Endothelial cell of umbilical vein (primary cell): Measurements from ENCODE around the gene ENTPD1. TPM values are rescaled to one million over a fixed set of nuclear protein-coding genes. Genes with fewer than 3 reads are reported as not detected.

Experiments
- BruUV-seq: library from RNA; stranded (reverse); fragments of 400-500 nt; replicated peaks from 2 replicates; lab custom pipeline; 2021; lab: Mats Ljungman, UMichigan
- CTCF ChIA-PET: fragments of 300-600, 350-600 bp; sonication (Branson Sonifier 250); formaldehyde crosslinking; loops from one replicate; lab custom pipeline; 2021; ENCODE audit warnings: antibody characterized with exemption, inconsistent platforms; lab: Charles Lee
- POLR2A ChIA-PET: fragments of 300-600, 350-600 bp; sonication (Branson Sonifier 250); formaldehyde crosslinking; loops from one replicate; lab custom pipeline; 2021; ENCODE audit warnings: antibody characterized with exemption, inconsistent platforms; lab: Charles Lee
- DNase-seq: peaks from one replicate; pipeline ENCODE4 v3.0.0-alpha.2; 2011; ENCODE audit warnings: low read depth, low spot score
- FAIRE-seq: peaks from 2 replicates; lab custom pipeline; 2011; peaks lifted over from hg19 to GRCh38; lab: Jason Lieb, UNC
- H2AFZ ChIP-seq: 2 replicates; pipeline ENCODE4 v1.6.0; 2012; ENCODE audit warnings: low read depth, low read length, control low read depth, inconsistent platforms
- H3K27ac ChIP-seq: 2 replicates; pipeline ENCODE4 v1.5.1; 2011; ENCODE audit warnings: low read depth, mild to moderate bottlenecking, control low read depth, low read length, moderate library complexity; ENCODE audit not compliant: insufficient read depth
- H3K27me3 ChIP-seq, 2 experiments: 2 replicates each; pipeline versions ENCODE4 v1.6.0 to v1.6.1; 2011; ENCODE audit warnings: low read length in 2 of 2, mixed read lengths in 1 of 2; ENCODE audit not compliant: control insufficient read depth in 2 of 2, insufficient read depth in 2 of 2
- H3K36me3 ChIP-seq, 2 experiments: 2 replicates in 1 of 2; 3 replicates in 1 of 2; pipeline ENCODE4 v1.5.1; 2011; ENCODE audit warnings: low read length in 2 of 2, mild to moderate bottlenecking in 1 of 2, moderate library complexity in 1 of 2; ENCODE audit not compliant: control insufficient read depth in 2 of 2, insufficient read depth in 2 of 2; ENCODE audit errors: extremely low read depth in 1 of 2
- H3K4me1 ChIP-seq: 3 replicates; pipeline ENCODE4 v1.5.1; 2011; ENCODE audit warnings: mild to moderate bottlenecking, low read length; ENCODE audit not compliant: control insufficient read depth, insufficient read depth; ENCODE audit errors: extremely low read depth
- H3K4me2 ChIP-seq: 2 replicates; pipeline ENCODE4 v1.6.1; 2011; ENCODE audit warnings: low read length, control low read depth, mixed read lengths; ENCODE audit not compliant: insufficient read depth
- H3K4me3 ChIP-seq, 3 experiments: fragments of 200-600 bp in 1 of 3; sonication (generic), shearing (Covaris generic) in 1 of 3; replicated peaks in 1 of 3; 2 replicates each; pipeline ENCODE4 v1.5.1; 2011 to 2016; ENCODE audit warnings: control low read depth in 3 of 3, low read length in 3 of 3, mild to moderate bottlenecking in 2 of 3, inconsistent platforms in 1 of 3, low read depth in 1 of 3, moderate library complexity in 1 of 3; ENCODE audit not compliant: insufficient read depth in 1 of 3
- H3K79me2 ChIP-seq: 2 replicates; pipeline ENCODE4 v1.6.0; 2012; ENCODE audit warnings: low read length, inconsistent platforms; ENCODE audit not compliant: control insufficient read depth, insufficient read depth
- H3K9ac ChIP-seq: replicated peaks from 2 replicates; pipeline ENCODE3; 2011; ENCODE audit warnings: low read length, control low read depth; ENCODE audit not compliant: insufficient read depth; ENCODE audit errors: extremely low read depth
- H3K9me1 ChIP-seq: replicated peaks from 3 replicates; pipeline ENCODE4 v1.6.0; 2011; ENCODE audit warnings: mild to moderate bottlenecking, low read length; ENCODE audit not compliant: control insufficient read depth, insufficient read depth; ENCODE audit errors: extremely low read depth
- H3K9me3 ChIP-seq: replicated peaks from 2 replicates; pipeline ENCODE4 v1.5.1; 2012; ENCODE audit warnings: low read length, inconsistent platforms; ENCODE audit not compliant: control insufficient read depth, insufficient read depth
- H4K20me1 ChIP-seq: replicated peaks from 2 replicates; pipeline ENCODE3; 2011; ENCODE audit warnings: mild to moderate bottlenecking, low read length; ENCODE audit not compliant: control insufficient read depth, insufficient read depth; ENCODE audit errors: extremely low read depth
- EZH2 ChIP-seq: IDR thresholded peaks from 2 replicates; pipeline ENCODE4 v1.6.1; 2012; ENCODE audit warnings: borderline replicate concordance, low read depth, mild to moderate bottlenecking, moderate library complexity, low read length, inconsistent platforms; ENCODE audit not compliant: severe bottlenecking
- FOS ChIP-seq: IDR thresholded peaks from 2 replicates; pipeline ENCODE4 v1.6.1; 2011; ENCODE audit warnings: mild to moderate bottlenecking, low read length, moderate library complexity, borderline replicate concordance; ENCODE audit not compliant: insufficient read depth
- GATA2 ChIP-seq: IDR thresholded peaks from 2 replicates; pipeline ENCODE4 v1.7.0; 2011; ENCODE audit warnings: low read depth, mild to moderate bottlenecking, moderate library complexity, mixed read lengths, low read length; ENCODE audit not compliant: insufficient read length, insufficient read depth
- JUN ChIP-seq: IDR thresholded peaks from 2 replicates; pipeline ENCODE4 v1.6.1; 2011; ENCODE audit warnings: borderline replicate concordance, low read depth; ENCODE audit not compliant: insufficient read length, insufficient read depth
- MYC ChIP-seq: IDR thresholded peaks from one replicate; pipeline ENCODE4 v1.6.1; 2011; ENCODE audit warnings: mild to moderate bottlenecking, low read depth, low read length
- POLR2A ChIP-seq: IDR thresholded peaks from 2 replicates; pipeline ENCODE4 v1.6.1; 2012; ENCODE audit warnings: low read depth, mild to moderate bottlenecking, control low read depth, low read length
- POLR2AphosphoS5 ChIP-seq: IDR thresholded peaks from 2 replicates; pipeline ENCODE4 v1.6.1; 2012; ENCODE audit warnings: low read depth, mild to moderate bottlenecking, control low read depth, low read length, moderate library complexity; ENCODE audit not compliant: insufficient read depth
- dilution Hi-C: fragments of 300-500 bp; cut with MboI; formaldehyde crosslinking; loops from one replicate; pipeline ENCODE4 v1.15.0; 2019; ENCODE audit warnings: low sequenced_read_pairs; ENCODE audit not compliant: extremely low pct_ligation_motif_present
- intact Hi-C: fragments of 100-400 bp; cut with micrococcal nuclease; formaldehyde crosslinking; loops from one replicate; pipeline ENCODE4 v1.10.0; 2022
- polyA plus RNA-seq, 4 experiments: library from polyadenylated mRNA; depleted of rRNA in 3 of 4; stranded (reverse) in 3 of 4; unstranded in 1 of 4; fragments of >200 nt; gene quantifications; 2 replicates each; pipeline versions ENCODE4 v1.2.1 to v1.2.3, GENCODE V29; 2011 to 2012; ENCODE audit warnings: missing spikeins in 1 of 4
- total RNA-seq: library from RNA; stranded (reverse); gene quantifications from 2 replicates; pipeline ENCODE4 v1.2.3, GENCODE V29; 2021
- TF ChIP-seq, protein P1 (sequence below), 2 donors: IDR thresholded peaks; 1 replicate in 1 of 2; 2 replicates in 1 of 2; pipeline ENCODE4 v1.5.1; 2011; ENCODE audit warnings: low read length in 2 of 2, mild to moderate bottlenecking in 2 of 2, moderate library complexity in 2 of 2, control low read depth in 1 of 2, inconsistent platforms in 1 of 2, low read depth in 1 of 2; ENCODE audit not compliant: insufficient read depth in 1 of 2; ENCODE audit errors: extremely low read depth in 1 of 2
- TF ChIP-seq, protein P2 (sequence below): IDR thresholded peaks from 2 replicates; pipeline ENCODE4 v1.6.1; 2011; ENCODE audit not compliant: insufficient read depth, insufficient read length

Gene ENTPD1
- total and polyA plus RNA-seq, 2 donors (not counting 3 experiments of a cell fraction or from before 2014, with no cell fraction given): 10.2 to 23.0 TPM

DNA sequence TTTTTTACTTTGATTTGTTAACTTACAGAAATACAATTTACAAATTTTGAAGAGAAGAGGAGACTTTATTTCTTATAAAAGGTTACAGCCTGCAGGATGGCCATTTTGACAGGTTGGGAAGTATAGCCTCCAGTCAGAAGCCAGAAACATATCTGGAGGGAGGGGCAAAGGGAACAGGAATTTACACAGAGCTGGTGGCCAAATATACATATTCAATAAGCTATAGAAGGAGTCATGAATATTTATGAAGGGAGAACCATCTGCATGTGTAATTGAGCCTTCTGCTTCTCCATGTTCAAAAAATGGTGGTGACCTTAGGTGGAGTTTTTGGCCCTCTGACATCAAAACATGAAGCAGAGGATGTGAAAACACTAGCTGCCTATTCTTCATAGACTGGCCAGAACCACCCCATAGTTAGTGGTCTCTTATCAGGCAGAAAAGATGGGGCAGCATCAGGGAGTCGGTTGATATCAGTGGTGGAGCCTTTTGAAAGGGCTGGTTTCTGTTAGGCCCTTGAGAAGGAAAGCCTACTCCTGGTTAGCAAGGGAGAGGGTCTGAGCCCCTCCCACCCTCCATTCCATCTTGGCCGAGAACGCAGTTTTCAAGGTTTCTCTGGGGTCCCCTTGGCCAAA, 57.2 kb downstream of the ENTPD1 start:
- dilution Hi-C loops (no loop called here), intact Hi-C loops (no loop called here)
- H3K27ac ChIP-seq: peak overlapping the region; percentile 41
- CTCF ChIA-PET: interaction anchor here (1.3 to 1.4 kb wide), 2 partner anchors 71 to 119 kb away, joined by 4 to 7 read pairs; partner anchors contain the start of gene TCTN3
- POLR2A ChIA-PET: no interaction called here
- H2AFZ ChIP-seq: no peak overlapping the region
- no peak overlapping the region for H3K4me2 ChIP-seq
- BruUV-seq: no TSS peak
- TF ChIP-seq JUN (no peak), FOS (no peak), POLR2AphosphoS5 (no peak), POLR2A (no peak), GATA2 (no peak), EZH2 (no peak), MYC (no peak)
- TF ChIP-seq, protein P1, sequence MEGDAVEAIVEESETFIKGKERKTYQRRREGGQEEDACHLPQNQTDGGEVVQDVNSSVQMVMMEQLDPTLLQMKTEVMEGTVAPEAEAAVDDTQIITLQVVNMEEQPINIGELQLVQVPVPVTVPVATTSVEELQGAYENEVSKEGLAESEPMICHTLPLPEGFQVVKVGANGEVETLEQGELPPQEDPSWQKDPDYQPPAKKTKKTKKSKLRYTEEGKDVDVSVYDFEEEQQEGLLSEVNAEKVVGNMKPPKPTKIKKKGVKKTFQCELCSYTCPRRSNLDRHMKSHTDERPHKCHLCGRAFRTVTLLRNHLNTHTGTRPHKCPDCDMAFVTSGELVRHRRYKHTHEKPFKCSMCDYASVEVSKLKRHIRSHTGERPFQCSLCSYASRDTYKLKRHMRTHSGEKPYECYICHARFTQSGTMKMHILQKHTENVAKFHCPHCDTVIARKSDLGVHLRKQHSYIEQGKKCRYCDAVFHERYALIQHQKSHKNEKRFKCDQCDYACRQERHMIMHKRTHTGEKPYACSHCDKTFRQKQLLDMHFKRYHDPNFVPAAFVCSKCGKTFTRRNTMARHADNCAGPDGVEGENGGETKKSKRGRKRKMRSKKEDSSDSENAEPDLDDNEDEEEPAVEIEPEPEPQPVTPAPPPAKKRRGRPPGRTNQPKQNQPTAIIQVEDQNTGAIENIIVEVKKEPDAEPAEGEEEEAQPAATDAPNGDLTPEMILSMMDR (IDR thresholded peaks at IDR 0.05; ENCODE audit: extremely low read depth in 1 of 2, insufficient read depth in 1 of 2, low read depth in 1 of 2, low read length in 2 of 2): no peak
- TF ChIP-seq, protein P2, sequence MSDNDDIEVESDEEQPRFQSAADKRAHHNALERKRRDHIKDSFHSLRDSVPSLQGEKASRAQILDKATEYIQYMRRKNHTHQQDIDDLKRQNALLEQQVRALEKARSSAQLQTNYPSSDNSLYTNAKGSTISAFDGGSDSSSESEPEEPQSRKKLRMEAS: no peak
- no peaks in the 10 kb centered on the region for H3K27me3 ChIP-seq
- H3K9me1 ChIP-seq: no peaks in the 10 kb centered on the region
- H4K20me1 ChIP-seq: no peaks in the 10 kb centered on the region
- H3K9me3 ChIP-seq: no peaks in the 10 kb centered on the region
- H3K4me1 ChIP-seq: peaks cover 36% of the 10 kb centered on the region
- H3K79me2 ChIP-seq: no peaks in the 10 kb centered on the region
- no peaks in the 10 kb centered on the region for H3K36me3 ChIP-seq
- DNase-seq (no peak), FAIRE-seq (no peak)
- H3K9ac ChIP-seq: no peak overlapping the region
- no peak overlapping the region for H3K4me3 ChIP-seq
